HepG2 (cell line): ENCODE data around the gene LILRB5. TPM values are rescaled to one million over a fixed set of nuclear protein-coding genes. Genes with fewer than 3 reads are reported as not detected.

Source experiments
- ATAC-seq: fragments of 200-7000 bp; cut with Tn5 transposase; 3 replicates; pipeline ENCODE4 v1.9.1; 2020; ENCODE audit warnings: mild to moderate bottlenecking, moderate library complexity
- BruUV-seq: library from RNA; stranded (reverse); fragments of 400-500 nt; replicated peaks from 2 replicates; lab custom pipeline; 2021; lab: Mats Ljungman, UMichigan
- CTCF ChIA-PET: fragments of 300-600 bp; formaldehyde crosslinking; extraction: SDS; loops from one replicate; lab custom pipeline; 2021; ENCODE audit warnings: low total read pairs, inconsistent platforms, low intra/inter-chr PET ratio; lab: Yijun Ruan, JAX
- POLR2A ChIA-PET: fragments of 350-600 bp; sonication (Branson Sonifier 250); formaldehyde crosslinking; loops from one replicate; lab custom pipeline; 2020; ENCODE audit warnings: antibody characterized with exemption, inconsistent platforms; lab: Yijun Ruan, JAX
- DNase-seq: peaks from one replicate; pipeline ENCODE4 v3.0.0-alpha.2; 2015; ENCODE audit warnings: low spot score
- FAIRE-seq: peaks from 3 replicates; lab custom pipeline; 2011; peaks lifted over from hg19 to GRCh38; lab: Jason Lieb, UNC
- H2AFZ ChIP-seq: one replicate; pipeline ENCODE4 v1.6.1; 2011; ENCODE audit warnings: low read length, inconsistent platforms
- H3K27ac ChIP-seq: fragments of 300-600 bp; 3 replicates; pipeline ENCODE4 v1.8.0; 2011; ENCODE audit warnings: mixed run types, mild to moderate bottlenecking, mixed read lengths, low read length, inconsistent platforms; ENCODE audit not compliant: insufficient read depth; ENCODE audit errors: extremely low read length
- H3K27me3 ChIP-seq, 2 experiments: fragments of 200-600 bp in 1 of 2; 2 replicates in 1 of 2; 3 replicates in 1 of 2; pipeline versions ENCODE4 v1.6.0 to v1.8.0; 2011; ENCODE audit warnings: low read length in 2 of 2, mild to moderate bottlenecking in 2 of 2, moderate library complexity in 2 of 2, inconsistent platforms in 1 of 2; ENCODE audit not compliant: insufficient read depth in 2 of 2, control insufficient read depth in 1 of 2
- H3K36me3 ChIP-seq, 2 experiments: fragments of 200-600 bp in 1 of 2; replicated peaks in 1 of 2; 2 replicates in 1 of 2; 3 replicates in 1 of 2; pipeline versions ENCODE4 v1.5.1 to v1.8.0; 2011; ENCODE audit warnings: low read length in 2 of 2, inconsistent platforms in 1 of 2; ENCODE audit not compliant: insufficient read depth in 2 of 2, control insufficient read depth in 1 of 2
- H3K4me1 ChIP-seq: 2 replicates; pipeline ENCODE4 v1.5.1; 2012; ENCODE audit warnings: low read length, inconsistent platforms; ENCODE audit not compliant: insufficient read depth
- H3K4me2 ChIP-seq: 2 replicates; pipeline ENCODE4 v1.6.0; 2011; ENCODE audit warnings: low read depth, low read length, inconsistent platforms
- H3K4me3 ChIP-seq, 3 experiments: fragments of 200-600 bp in 1 of 3; sonication (generic), shearing (Covaris generic) in 1 of 3; replicated peaks in 1 of 3; 2 replicates each; pipeline ENCODE4 v1.5.1; 2011 to 2016; ENCODE audit warnings: low read length in 3 of 3, inconsistent platforms in 2 of 3, low read depth in 2 of 3, mild to moderate bottlenecking in 2 of 3, control low read depth in 1 of 3, mixed read lengths in 1 of 3; ENCODE audit not compliant: insufficient read depth in 1 of 3
- H3K79me2 ChIP-seq: one replicate; pipeline ENCODE4 v1.6.1; 2011; ENCODE audit warnings: low read length, inconsistent platforms; ENCODE audit not compliant: insufficient read depth
- H3K9ac ChIP-seq: 2 replicates; pipeline ENCODE4 v1.6.0; 2011; ENCODE audit warnings: mild to moderate bottlenecking, low read depth, low read length, inconsistent platforms; ENCODE audit not compliant: insufficient read depth
- H3K9me3 ChIP-seq: 2 replicates; pipeline ENCODE4 v1.5.1; 2012; ENCODE audit warnings: mild to moderate bottlenecking, low read length
- H4K20me1 ChIP-seq: 2 replicates; pipeline ENCODE4 v1.6.0; 2011; ENCODE audit warnings: inconsistent platforms, mild to moderate bottlenecking, low read length, moderate library complexity; ENCODE audit not compliant: insufficient read depth
- AKNA ChIP-seq: sonication (generic); formaldehyde crosslinking; IDR thresholded peaks from 2 replicates; pipeline ENCODE4 v1.4.0; 2020; ENCODE audit warnings: missing genetic modification reagents, borderline replicate concordance
- HES4 ChIP-seq: sonication (generic); formaldehyde crosslinking; IDR thresholded peaks from 2 replicates; pipeline ENCODE4 v1.9.0; 2021; ENCODE audit warnings: mild to moderate bottlenecking, missing genetic modification reagents, borderline replicate concordance
- KDM6A ChIP-seq: IDR thresholded peaks from 2 replicates; pipeline ENCODE4 v1.6.1; 2016; ENCODE audit warnings: low read depth
- STAT6 ChIP-seq: sonication (generic); formaldehyde crosslinking; IDR thresholded peaks from 2 replicates; pipeline ENCODE4 v1.4.0; 2020; ENCODE audit warnings: missing genetic modification reagents, mild to moderate bottlenecking, borderline replicate concordance
- YY1 ChIP-seq: IDR thresholded peaks from 2 replicates; pipeline ENCODE4 v1.6.1; 2011; ENCODE audit warnings: low read length, low read depth, moderate library complexity, mild to moderate bottlenecking; ENCODE audit not compliant: insufficient read depth, insufficient replicate concordance
- ZUFSP ChIP-seq: sonication (generic); formaldehyde crosslinking; IDR thresholded peaks from 2 replicates; pipeline ENCODE4 v1.9.0; 2021; ENCODE audit warnings: missing genetic modification reagents, mild to moderate bottlenecking, borderline replicate concordance
- WGBS: methylation state at CpG from one replicate; pipeline ENCODE4 v1.1.6; 2017; ENCODE audit warnings: low lambda C conversion rate; 5-methylcytosine and 5-hydroxymethylcytosine counted together
- in situ Hi-C: cut with HindIII; loops from 2 replicates; pipeline ENCODE4 v1.10.0; 2017; ENCODE audit warnings: low pct_unique_long_range_greater_than_20kb; ENCODE audit not compliant: extremely low pct_ligation_motif_present
- intact Hi-C: fragments of 100-400 bp; cut with micrococcal nuclease; formaldehyde crosslinking; loops from one replicate; pipeline ENCODE4 v1.10.0; 2022; ENCODE audit not compliant: unreplicated experiment
- polyA plus RNA-seq, 8 experiments: library from polyadenylated mRNA; depleted of rRNA in 3 of 8; stranded (reverse) in 7 of 8; unstranded in 1 of 8; fragments of >200 nt; fragmentation: Illumina TruSeq in 4 of 8; extraction: Trizol in 4 of 8; gene quantifications; 2 replicates each; pipeline versions ENCODE4 v1.2.1 to v1.2.3, GENCODE V29; 2011 to 2016; ENCODE audit warnings: low read depth in 4 of 8, missing spikeins in 1 of 8, mixed read lengths in 1 of 8; ENCODE audit not compliant: insufficient read depth in 1 of 8
- total RNA-seq, 5 experiments: library from RNA; depleted of rRNA; stranded (reverse); fragments of >200 nt; fragmentation: Illumina TruSeq; extraction: Trizol; gene quantifications; 2 replicates each; pipeline ENCODE4 v1.2.3, GENCODE V29; 2016; ENCODE audit warnings: low read depth in 1 of 5

LILRB5 gene
- total and polyA plus RNA-seq, 2 of the 13 experiments (the other 11 are each of a cell fraction or from before 2014, with no cell fraction given): not detected

GRCh38 chr19:54299515-54299914 lies 42.4 kb upstream of the LILRB5 start (continued):
- TF ChIP-seq ZUFSP (CRISPR knock-in tag): no peak
- no peak for TF ChIP-seq HES4 (CRISPR knock-in tag)
- no peak for TF ChIP-seq YY1

GRCh38 chr19:54299126-54299498 lies 42.0 kb upstream of the LILRB5 start:
- H3K36me3 ChIP-seq: no peaks in the 10 kb centered on the region
- intact Hi-C loops: no loop called here
- no peaks in the 10 kb centered on the region for H3K9me3 ChIP-seq
- H3K27me3 ChIP-seq: peaks cover 0 to 25% of the 10 kb centered on the region in 2 experiments; a peak in 3 of 5 replicates
- POLR2A ChIA-PET: no interaction called here
- no peak overlapping the region for H3K27ac ChIP-seq
- no peaks in the 10 kb centered on the region for H3K4me1 ChIP-seq
- H4K20me1 ChIP-seq: no peaks in the 10 kb centered on the region
- no peak overlapping the region for H3K4me2 ChIP-seq
- CTCF ChIA-PET: no interaction called here
- ATAC-seq (no peak), FAIRE-seq (no peak)
- in situ Hi-C loops: no loop called here
- no peak for TF ChIP-seq AKNA
- no peak for TF ChIP-seq KDM6A
- no peak for TF ChIP-seq STAT6
- TF ChIP-seq, all 625 proteins: peak for 0
- Histone ChIP-seq H3K4me3 (no peak overlapping the region), H2AFZ (no peak overlapping the region), H3K79me2 (no peaks in the 10 kb centered on the region), H3K9ac (no peak overlapping the region)
- no TSS peak for BruUV-seq
- WGBS: 0% methylated on average over 7 of the region's 7 CpGs
- DNase-seq: no peak
